Measurements from ENCODE around the gene LOXHD1. TPM values are rescaled to one million over a fixed set of nuclear protein-coding genes. Genes with fewer than 3 reads are reported as not detected.

The LOXHD1 gene
- total RNA-seq, 6 donors from 2014 or later = 0.30 to 7.3 (median 1.00) TPM

DNA sequence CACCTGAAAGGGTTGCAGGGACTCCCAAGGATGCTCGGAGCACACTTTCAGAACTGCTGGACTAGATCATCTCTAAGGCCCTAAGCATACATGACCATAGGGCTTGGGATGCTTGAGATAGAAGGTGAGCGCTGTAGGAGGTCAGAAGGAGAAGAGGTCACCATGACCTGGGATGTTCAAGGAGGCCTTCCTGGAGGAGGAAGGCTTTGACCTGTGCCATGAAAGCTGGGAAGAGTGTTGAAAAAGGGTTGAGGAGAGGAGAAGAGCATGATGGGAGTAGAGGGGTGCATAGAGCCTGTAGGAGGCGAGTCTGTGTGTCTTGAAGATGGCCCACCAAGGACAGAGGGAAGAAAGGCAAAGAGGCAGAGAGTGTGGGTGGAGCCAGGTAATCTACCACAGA, 222.4 kb downstream of the LOXHD1 start:
- H3K9me3 ChIP-seq = no peaks in the 10 kb centered on the region
- 93 to 94% methylated on average over 3 of the region's 3 CpGs for WGBS, 2 donors
- H3K36me3 ChIP-seq = no peaks in the 10 kb centered on the region
- H3K27me3 ChIP-seq = no peaks in the 10 kb centered on the region
- H3K4me1 ChIP-seq = no peaks in the 10 kb centered on the region
- ATAC-seq (ENCODE audit: low FRiP score in 2 of 2) (no peak), DNase-seq (no peak)
- H3K27ac ChIP-seq = no peak overlapping the region
- no peak overlapping the region for H3K4me3 ChIP-seq
- TF ChIP-seq POLR2AphosphoS5 (IDR thresholded peaks at IDR 0.05) (no peak), EP300 (IDR thresholded peaks at IDR 0.05) (no peak), POLR2A (IDR thresholded peaks at IDR 0.05) (no peak)
- TF ChIP-seq, protein P1, sequence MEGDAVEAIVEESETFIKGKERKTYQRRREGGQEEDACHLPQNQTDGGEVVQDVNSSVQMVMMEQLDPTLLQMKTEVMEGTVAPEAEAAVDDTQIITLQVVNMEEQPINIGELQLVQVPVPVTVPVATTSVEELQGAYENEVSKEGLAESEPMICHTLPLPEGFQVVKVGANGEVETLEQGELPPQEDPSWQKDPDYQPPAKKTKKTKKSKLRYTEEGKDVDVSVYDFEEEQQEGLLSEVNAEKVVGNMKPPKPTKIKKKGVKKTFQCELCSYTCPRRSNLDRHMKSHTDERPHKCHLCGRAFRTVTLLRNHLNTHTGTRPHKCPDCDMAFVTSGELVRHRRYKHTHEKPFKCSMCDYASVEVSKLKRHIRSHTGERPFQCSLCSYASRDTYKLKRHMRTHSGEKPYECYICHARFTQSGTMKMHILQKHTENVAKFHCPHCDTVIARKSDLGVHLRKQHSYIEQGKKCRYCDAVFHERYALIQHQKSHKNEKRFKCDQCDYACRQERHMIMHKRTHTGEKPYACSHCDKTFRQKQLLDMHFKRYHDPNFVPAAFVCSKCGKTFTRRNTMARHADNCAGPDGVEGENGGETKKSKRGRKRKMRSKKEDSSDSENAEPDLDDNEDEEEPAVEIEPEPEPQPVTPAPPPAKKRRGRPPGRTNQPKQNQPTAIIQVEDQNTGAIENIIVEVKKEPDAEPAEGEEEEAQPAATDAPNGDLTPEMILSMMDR (IDR thresholded peaks at IDR 0.05) = no peak

DNA sequence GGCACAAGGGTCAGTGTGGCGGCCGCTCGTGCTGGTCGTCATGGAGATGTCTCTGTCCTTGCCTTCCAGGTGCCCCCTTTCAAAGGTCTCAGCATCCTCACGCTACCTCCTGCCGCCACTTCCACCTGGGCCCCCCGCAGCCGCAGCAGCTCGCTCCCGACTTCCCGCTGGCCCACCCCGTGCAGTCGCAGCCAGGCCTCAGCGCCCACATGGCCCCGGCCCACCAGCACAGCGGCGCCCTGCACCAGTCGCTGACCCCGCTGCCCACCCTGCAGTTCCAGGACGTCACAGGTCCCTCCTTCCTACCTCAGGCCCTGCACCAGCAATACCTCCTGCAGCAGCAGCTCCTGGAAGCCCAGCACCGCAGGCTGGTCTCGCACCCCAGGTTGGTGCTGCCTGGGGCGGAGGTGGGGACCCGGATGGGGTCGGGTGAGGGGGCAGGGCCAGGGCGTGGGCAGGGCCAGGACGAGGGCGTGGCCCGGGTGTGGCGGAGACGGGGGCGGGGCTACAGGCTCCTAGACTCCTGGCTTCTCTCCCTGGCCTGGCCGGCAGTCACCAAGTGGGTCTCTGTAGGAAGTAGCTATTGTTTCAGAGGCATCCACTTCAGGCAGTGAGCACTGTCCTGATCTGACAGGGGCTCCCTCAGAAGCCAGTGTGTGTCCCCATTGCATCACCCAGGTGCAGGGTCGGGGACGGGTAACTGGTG, 223.7 kb downstream of the LOXHD1 start:
- DNase-seq (peak in 1 of 2 donors; percentile 73), ATAC-seq (ENCODE audit: low FRiP score in 2 of 2) (no peak)
- H3K4me3 ChIP-seq = no peak overlapping the region
- TF ChIP-seq POLR2AphosphoS5 (IDR thresholded peaks at IDR 0.05) (no peak), EP300 (IDR thresholded peaks at IDR 0.05) (no peak), POLR2A (IDR thresholded peaks at IDR 0.05) (no peak)
- TF ChIP-seq, protein P1 (IDR thresholded peaks at IDR 0.05) = no peak
- no peaks in the 10 kb centered on the region for H3K4me1 ChIP-seq
- no peaks in the 10 kb centered on the region for H3K36me3 ChIP-seq
- H3K27me3 ChIP-seq = no peaks in the 10 kb centered on the region
- no peak overlapping the region for H3K27ac ChIP-seq
- 77 to 89% methylated on average over 19 to 23 of the region's 35 CpGs for WGBS, 2 donors
- H3K9me3 ChIP-seq = no peaks in the 10 kb centered on the region

GRCh38 chr18:46431522-46432171, 225.4 kb downstream of the LOXHD1 start:
- no peak for DNase-seq
- WGBS, 2 donors = 69 to 72% methylated on average over 4 of the region's 4 CpGs
- no peak for ATAC-seq (ENCODE audit: low FRiP score in 2 of 2)
- Histone ChIP-seq H3K9me3 (no peaks in the 10 kb centered on the region), H3K27me3 (no peaks in the 10 kb centered on the region), H3K27ac (no peak overlapping the region), H3K36me3 (no peaks in the 10 kb centered on the region), H3K4me1 (no peaks in the 10 kb centered on the region), H3K4me3 (no peak overlapping the region)
- TF ChIP-seq POLR2A (IDR thresholded peaks at IDR 0.05) (no peak), POLR2AphosphoS5 (IDR thresholded peaks at IDR 0.05) (no peak), EP300 (IDR thresholded peaks at IDR 0.05) (no peak)
- TF ChIP-seq, protein P1 (IDR thresholded peaks at IDR 0.05) = no peak

DNA sequence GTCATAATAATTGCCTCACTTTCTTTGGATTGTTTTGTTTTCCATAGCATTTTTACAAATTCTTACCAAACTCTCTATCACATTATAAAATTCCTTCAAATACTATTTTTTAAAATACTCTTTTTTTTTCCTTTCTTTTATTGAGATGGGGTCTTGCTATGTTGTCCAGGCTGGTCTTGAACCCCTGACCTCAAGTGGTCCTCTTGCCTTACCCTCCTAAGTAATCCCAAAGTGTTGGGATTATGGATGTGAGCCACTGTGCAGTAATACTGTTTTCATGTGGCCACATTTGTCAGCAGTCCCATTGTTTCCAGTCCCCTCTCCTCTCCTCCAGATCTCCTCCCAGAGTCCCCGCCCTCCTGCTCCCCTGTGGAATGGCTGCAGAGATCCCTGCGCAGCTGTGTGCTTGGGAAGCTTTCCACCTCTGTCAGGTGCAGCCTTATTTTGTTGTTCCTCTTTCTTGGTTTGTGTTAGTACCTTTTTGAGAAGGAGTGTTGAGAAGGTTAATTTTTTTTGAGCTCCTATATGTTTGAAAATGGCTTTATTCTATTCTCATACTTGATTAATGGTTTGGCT, 227.3 kb downstream of the LOXHD1 start:
- 78 to 93% methylated on average over 2 of the region's 2 CpGs for WGBS, 2 donors
- no peaks in the 10 kb centered on the region for H3K4me1 ChIP-seq
- TF ChIP-seq, protein P1 (IDR thresholded peaks at IDR 0.05) = no peak
- TF ChIP-seq EP300 (IDR thresholded peaks at IDR 0.05) (no peak), POLR2A (IDR thresholded peaks at IDR 0.05) (no peak), POLR2AphosphoS5 (IDR thresholded peaks at IDR 0.05) (no peak)
- H3K27me3 ChIP-seq = no peaks in the 10 kb centered on the region
- no peaks in the 10 kb centered on the region for H3K9me3 ChIP-seq
- DNase-seq = no peak
- H3K4me3 ChIP-seq = no peak overlapping the region
- H3K27ac ChIP-seq = no peak overlapping the region
- ATAC-seq (ENCODE audit: low FRiP score in 2 of 2) = no peak
- H3K36me3 ChIP-seq = no peaks in the 10 kb centered on the region
